Measurements from ENCODE around the gene DAO. TPM values are rescaled to one million over a fixed set of nuclear protein-coding genes. Genes with fewer than 3 reads are reported as not detected.

Gene DAO
- total and polyA plus RNA-seq, 2 of the 4 experiments (the other 2 are of a cell fraction): not detected

DNA sequence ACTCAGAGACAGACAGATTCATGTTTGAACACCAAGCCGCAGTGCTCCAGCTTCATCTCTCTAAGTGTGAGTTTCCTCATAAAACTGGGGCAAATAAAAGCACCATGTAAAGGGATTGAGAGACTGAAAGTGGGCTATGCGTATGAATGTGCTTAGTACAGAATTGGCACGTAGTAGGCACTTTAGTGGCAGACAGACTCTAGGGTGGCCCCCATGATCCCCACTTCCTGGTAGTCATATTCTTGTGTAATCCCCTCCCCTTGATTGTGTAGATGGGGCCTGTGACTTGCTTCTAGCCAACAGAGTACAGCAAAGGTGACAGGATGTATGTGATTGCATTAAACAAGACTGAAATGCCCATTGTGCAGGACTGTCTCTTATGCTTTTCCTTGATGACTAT lies 43.0 kb downstream of the DAO start:
- Histone ChIP-seq H3K9me3 (ENCODE audit: control insufficient read depth, insufficient read depth, low read length) (peaks cover 8% of the 10 kb centered on the region; the same call in 1 of the 2 replicates), H3K79me1 (ENCODE audit: low read depth in 1 of 2, low read length in 2 of 2) (no peaks in the 10 kb centered on the region)
- POLR2A ChIA-PET (ENCODE audit: unreplicated experiment): no interaction called here

More for the DNA sequence above, 43.0 kb downstream of the DAO start:
- Histone ChIP-seq H3K18ac (ENCODE audit: low read depth, low read length) (no peak overlapping the region), H4K5ac (ENCODE audit: low read depth, low read length) (no peak overlapping the region), H2BK5ac (ENCODE audit: low read depth, low read length, poor library complexity, severe bottlenecking) (no peak overlapping the region), H3K56ac (ENCODE audit: extremely low read depth, insufficient read depth, low read length) (no peak overlapping the region), H3K4ac (ENCODE audit: low read depth, low read length) (no peak overlapping the region), H3K4me2 (ENCODE audit: low read depth, low read length) (no peak overlapping the region), H2BK120ac (ENCODE audit: low read depth, low read length) (no peak overlapping the region), H3K4me1 (ENCODE audit: control insufficient read depth, insufficient read depth, low read length) (no peaks in the 10 kb centered on the region), H3K36me3 (ENCODE audit: control insufficient read depth, insufficient read depth, low read length) (no peaks in the 10 kb centered on the region), H4K20me1 (ENCODE audit: insufficient read depth, low read length) (no peaks in the 10 kb centered on the region), H3K14ac (replicated peaks; ENCODE audit: low read depth, low read length) (no peak overlapping the region), H3K27me3 (ENCODE audit: control insufficient read depth, insufficient read depth, low read length) (peaks cover 9% of the 10 kb centered on the region), H2BK15ac (ENCODE audit: low read depth, low read length) (no peak overlapping the region), H3K9me1 (ENCODE audit: insufficient read depth, low read length) (no peaks in the 10 kb centered on the region), H2AK5ac (ENCODE audit: low read depth, low read length) (no peak overlapping the region), H2BK20ac (ENCODE audit: low read depth, low read length) (no peak overlapping the region), H2AK9ac (replicated peaks; ENCODE audit: low read depth, low read length, poor library complexity) (no peak overlapping the region), H3K9ac (ENCODE audit: low read depth, low read length) (no peak overlapping the region), H3K27ac (ENCODE audit: insufficient read depth, low read length) (no peak overlapping the region), H3K4me3 (ENCODE audit: insufficient read depth, low read depth, low read length) (no peak overlapping the region), H3K23ac (ENCODE audit: low read depth, low read length) (no peak overlapping the region), H2AFZ (replicated peaks; ENCODE audit: low read length, poor library complexity) (no peak overlapping the region), H4K8ac (ENCODE audit: low read depth in 2 of 2, low read length in 2 of 2) (no peak overlapping the region), H4K91ac (ENCODE audit: insufficient read depth, low read depth, low read length) (no peak overlapping the region)
- in situ Hi-C loops (cut with MboI; ENCODE audit: low sequenced_read_pairs): no loop called here
- TF ChIP-seq CHD1 (IDR thresholded peaks at IDR 0.05; ENCODE audit: low read depth, low read length): no peak
- TF ChIP-seq, protein P1, sequence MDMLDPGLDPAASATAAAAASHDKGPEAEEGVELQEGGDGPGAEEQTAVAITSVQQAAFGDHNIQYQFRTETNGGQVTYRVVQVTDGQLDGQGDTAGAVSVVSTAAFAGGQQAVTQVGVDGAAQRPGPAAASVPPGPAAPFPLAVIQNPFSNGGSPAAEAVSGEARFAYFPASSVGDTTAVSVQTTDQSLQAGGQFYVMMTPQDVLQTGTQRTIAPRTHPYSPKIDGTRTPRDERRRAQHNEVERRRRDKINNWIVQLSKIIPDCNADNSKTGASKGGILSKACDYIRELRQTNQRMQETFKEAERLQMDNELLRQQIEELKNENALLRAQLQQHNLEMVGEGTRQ (IDR thresholded peaks at IDR 0.05; ENCODE audit: low read depth, low read length): no peak
- no peak for TF ChIP-seq NFE2L2 (IDR thresholded peaks at IDR 0.05; ENCODE audit: low read depth, low read length)
- no peak for TF ChIP-seq CEBPB (IDR thresholded peaks at IDR 0.05; ENCODE audit: low read depth, low read length)
- no peak for TF ChIP-seq RCOR1 (IDR thresholded peaks at IDR 0.05; ENCODE audit: insufficient replicate concordance, low read length)
- TF ChIP-seq, protein P2, sequence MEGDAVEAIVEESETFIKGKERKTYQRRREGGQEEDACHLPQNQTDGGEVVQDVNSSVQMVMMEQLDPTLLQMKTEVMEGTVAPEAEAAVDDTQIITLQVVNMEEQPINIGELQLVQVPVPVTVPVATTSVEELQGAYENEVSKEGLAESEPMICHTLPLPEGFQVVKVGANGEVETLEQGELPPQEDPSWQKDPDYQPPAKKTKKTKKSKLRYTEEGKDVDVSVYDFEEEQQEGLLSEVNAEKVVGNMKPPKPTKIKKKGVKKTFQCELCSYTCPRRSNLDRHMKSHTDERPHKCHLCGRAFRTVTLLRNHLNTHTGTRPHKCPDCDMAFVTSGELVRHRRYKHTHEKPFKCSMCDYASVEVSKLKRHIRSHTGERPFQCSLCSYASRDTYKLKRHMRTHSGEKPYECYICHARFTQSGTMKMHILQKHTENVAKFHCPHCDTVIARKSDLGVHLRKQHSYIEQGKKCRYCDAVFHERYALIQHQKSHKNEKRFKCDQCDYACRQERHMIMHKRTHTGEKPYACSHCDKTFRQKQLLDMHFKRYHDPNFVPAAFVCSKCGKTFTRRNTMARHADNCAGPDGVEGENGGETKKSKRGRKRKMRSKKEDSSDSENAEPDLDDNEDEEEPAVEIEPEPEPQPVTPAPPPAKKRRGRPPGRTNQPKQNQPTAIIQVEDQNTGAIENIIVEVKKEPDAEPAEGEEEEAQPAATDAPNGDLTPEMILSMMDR (conservative IDR thresholded peaks at IDR 0.05; ENCODE audit: low read depth, low read length): no peak
- no peak for TF ChIP-seq RAD21 (IDR thresholded peaks at IDR 0.05; ENCODE audit: low read length)
- no peak for TF ChIP-seq MAFK (IDR thresholded peaks at IDR 0.05; ENCODE audit: low read depth, low read length)
- TF ChIP-seq MXI1 (IDR thresholded peaks at IDR 0.05; ENCODE audit: borderline replicate concordance, low read depth, low read length): no peak
- no peak for TF ChIP-seq SMC3 (IDR thresholded peaks at IDR 0.05; ENCODE audit: low read depth, low read length)
- no peak for TF ChIP-seq MAZ (IDR thresholded peaks at IDR 0.05; ENCODE audit: borderline replicate concordance, low read depth, low read length)
- no peak for TF ChIP-seq BHLHE40 (IDR thresholded peaks at IDR 0.05; ENCODE audit: low read depth, low read length)
- no peak for TF ChIP-seq POLR2A (IDR thresholded peaks at IDR 0.05; ENCODE audit: low read depth, low read length)
- TF ChIP-seq RFX5 (IDR thresholded peaks at IDR 0.05; ENCODE audit: low read depth, low read length): no peak
- TF ChIP-seq, protein P3, sequence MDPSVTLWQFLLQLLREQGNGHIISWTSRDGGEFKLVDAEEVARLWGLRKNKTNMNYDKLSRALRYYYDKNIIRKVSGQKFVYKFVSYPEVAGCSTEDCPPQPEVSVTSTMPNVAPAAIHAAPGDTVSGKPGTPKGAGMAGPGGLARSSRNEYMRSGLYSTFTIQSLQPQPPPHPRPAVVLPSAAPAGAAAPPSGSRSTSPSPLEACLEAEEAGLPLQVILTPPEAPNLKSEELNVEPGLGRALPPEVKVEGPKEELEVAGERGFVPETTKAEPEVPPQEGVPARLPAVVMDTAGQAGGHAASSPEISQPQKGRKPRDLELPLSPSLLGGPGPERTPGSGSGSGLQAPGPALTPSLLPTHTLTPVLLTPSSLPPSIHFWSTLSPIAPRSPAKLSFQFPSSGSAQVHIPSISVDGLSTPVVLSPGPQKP (IDR thresholded peaks at IDR 0.05; ENCODE audit: borderline replicate concordance, low read depth, low read length): no peak
- TF ChIP-seq FOS (IDR thresholded peaks at IDR 0.05; ENCODE audit: low read depth, low read length): no peak
- no TSS peak for BruUV-seq (replicated peaks)
- DNase-seq (no peak), ATAC-seq (ENCODE audit: low read depth) (no peak)
- intact Hi-C loops (cut with micrococcal nuclease): no loop called here
- WGBS, 2 experiments (ENCODE audit: extremely low coverage in 2 of 2, insufficient read length in 1 of 2): no CpG with 5 or more reads among the region's 3 CpGs
- CTCF ChIA-PET: no interaction called here
- dilution Hi-C loops (cut with HindIII; ENCODE audit: low sequenced_read_pairs, unreplicated experiment): no loop called here

All from IMR-90 (cell line).